NCI-H510A treated with DMSO at 0.1 percent for 48 hours (cell line): ENCODE data around the gene RPS19BP1.
"Not testable (repeated sequence)": the region's sequence is repeated elsewhere in the genome, so short reads cannot be mapped to it uniquely, and the experiment has no call there.

Experiments used
- DNase-seq: peaks from one replicate; lab custom pipeline; 2025; lab: John Stamatoyannopoulos, UW

Gene RPS19BP1

DNA sequence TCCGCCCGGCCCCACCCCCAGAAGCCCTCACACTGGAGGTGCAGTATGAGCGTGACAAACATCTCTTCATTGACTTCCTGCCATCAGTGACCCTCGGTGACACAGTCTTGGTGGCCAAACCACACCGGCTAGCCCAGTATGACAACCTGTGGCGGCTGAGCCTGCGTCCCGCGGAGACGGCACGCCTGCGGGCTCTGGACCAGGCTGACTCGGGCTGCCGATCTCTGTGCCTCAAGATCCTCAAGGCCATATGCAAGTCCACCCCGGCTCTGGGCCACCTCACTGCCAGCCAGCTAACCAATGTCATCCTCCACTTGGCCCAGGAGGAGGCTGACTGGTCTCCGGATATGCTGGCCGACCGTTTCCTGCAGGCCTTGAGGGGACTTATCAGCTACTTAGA lies 18.8 kb downstream of the RPS19BP1 start:
- no peak for DNase-seq

DNA sequence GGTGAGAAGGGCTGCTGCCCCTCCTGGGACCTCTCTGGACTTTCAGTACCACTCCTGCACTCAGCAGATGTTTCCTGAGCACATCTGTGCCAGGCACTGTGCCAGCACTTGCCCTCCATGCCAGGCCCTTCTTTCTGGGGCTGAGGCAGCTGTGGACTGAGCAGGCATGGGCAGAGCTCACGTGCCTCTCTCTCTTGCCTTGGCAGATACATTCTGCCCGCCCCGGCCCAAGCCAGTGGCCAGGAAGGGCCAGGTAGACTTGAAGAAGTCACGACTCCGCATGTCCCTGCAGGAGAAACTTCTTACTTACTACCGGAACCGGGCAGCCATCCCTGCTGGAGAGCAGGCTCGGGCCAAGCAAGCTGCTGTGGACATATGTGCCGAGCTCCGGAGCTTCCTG lies 20.5 kb downstream of the RPS19BP1 start:
- DNase-seq, result no peak

DNA sequence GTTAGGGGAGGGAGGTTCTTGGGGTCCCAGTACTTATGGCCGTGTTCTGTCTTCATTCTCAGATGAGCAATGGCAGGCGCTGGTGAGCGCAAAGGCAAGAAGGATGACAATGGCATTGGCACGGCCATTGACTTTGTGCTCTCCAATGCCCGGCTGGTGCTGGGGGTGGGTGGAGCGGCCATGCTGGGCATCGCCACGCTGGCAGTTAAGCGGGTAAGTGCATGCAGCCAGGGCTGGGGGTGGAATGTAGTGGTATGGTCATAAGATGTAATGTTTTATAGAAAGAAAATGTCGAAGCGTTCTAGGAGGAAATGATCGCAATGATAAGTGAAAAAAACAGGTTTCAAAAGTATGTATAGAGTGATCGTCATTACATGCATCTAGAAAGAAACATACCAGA lies 21.3 kb downstream of the RPS19BP1 start:
- DNase-seq, result no peak

DNA sequence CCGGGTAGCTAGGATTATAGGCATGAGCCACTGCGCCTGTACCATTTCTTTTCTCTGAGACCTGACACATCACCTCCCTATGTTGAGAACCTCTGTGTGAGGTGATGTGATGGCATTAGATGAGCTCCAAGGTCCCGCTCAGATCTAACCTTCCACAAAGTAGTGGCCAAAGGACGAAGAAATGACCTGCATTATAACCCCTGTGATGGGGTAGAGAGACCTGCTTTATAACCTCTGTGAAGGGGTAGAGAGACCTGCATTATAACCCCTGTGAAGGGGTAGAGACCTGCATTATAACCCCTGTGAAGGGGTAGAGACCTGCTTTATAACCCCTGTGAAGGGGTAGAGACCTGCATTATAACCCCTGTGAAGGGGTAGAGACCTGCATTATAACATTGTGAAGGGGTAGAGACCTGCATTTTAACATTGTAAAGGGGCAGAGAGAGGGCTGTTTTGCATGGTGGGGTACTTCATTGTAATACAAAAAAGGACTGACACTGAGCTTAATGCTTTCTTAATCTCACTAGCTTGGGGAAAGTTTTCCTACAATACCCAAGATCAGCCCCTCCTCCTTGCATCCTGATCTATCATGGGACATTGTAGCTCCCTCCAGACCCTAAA lies 21.9 kb downstream of the RPS19BP1 start:
- DNase-seq, result no peak

DNA sequence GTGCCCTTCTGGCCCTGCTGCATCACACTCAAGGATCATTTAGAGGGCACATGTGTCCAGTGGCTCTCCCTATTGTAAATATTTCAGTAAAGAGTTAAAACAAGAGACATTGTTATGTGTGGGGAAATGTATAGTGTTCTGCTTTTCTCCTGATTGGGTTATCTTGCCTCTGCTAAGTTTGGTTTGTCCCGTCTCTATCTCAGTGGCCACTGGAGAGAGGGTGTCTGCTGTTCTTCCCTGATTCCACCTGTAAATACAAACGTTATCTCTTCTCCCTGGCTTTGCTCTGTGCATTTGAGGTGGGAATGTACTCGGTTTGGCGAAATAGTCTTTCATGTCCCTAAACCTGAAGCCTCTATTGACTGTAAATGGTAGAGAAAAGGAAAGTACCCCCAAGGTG lies 24.2 kb downstream of the RPS19BP1 start:
- no peak for DNase-seq

DNA sequence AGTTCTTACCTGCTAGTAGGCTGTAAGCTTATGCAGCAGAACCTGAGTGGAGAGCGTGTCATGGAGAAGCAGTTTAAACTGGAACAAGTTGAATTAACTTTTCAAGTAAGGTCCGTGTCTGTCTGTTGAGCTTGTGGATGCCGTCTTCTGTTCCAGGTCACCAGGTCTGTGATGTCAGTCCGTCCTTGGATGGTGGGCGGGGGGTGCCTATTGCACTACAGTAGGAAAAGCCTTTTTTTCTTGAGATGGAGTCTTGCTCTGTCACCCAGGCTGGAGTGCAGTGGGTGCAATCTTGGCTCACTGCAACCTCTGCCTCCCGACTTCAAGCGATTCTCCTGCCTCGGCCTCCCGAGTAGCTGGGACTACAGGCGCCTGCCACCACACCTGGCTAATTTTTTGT lies 25.5 kb downstream of the RPS19BP1 start:
- not testable (repeated sequence) for DNase-seq

DNA sequence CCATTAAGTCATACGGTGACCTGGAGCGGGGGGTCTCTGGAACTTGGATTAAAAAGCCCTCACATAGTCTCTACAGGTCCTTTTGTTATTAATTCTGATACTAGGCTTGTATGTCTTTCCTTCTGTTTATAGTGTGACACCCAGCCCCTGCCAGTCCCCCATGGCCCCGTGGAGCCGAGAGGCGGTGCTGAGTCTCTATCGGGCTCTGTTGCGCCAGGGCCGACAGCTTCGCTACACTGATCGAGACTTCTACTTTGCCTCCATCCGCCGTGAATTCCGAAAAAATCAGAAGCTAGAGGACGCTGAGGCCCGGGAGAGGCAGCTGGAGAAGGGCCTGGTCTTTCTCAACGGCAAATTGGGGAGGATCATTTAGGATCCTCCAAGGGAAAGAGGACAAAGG lies 28.5 kb downstream of the RPS19BP1 start:
- DNase-seq, result no peak

DNA sequence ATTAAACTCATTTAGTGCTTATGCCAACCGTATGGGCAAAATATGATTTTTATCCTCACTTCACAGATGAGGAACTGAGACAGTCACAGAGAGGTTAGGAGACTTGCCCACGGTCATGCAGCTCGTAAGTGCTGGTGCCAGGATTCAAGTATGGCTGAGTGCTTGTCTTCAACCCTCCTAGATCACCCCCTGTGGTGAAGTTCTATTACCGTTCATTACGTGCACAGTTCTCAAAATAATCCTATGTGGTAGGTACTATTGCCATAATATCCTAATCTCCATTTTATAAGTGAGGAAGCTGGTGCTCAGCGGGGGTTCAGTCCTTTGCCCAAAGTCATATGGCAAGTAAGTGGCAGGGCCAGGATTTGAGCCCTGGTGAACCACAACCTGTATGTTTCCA lies 28.9 kb downstream of the RPS19BP1 start:
- no peak for DNase-seq

DNA sequence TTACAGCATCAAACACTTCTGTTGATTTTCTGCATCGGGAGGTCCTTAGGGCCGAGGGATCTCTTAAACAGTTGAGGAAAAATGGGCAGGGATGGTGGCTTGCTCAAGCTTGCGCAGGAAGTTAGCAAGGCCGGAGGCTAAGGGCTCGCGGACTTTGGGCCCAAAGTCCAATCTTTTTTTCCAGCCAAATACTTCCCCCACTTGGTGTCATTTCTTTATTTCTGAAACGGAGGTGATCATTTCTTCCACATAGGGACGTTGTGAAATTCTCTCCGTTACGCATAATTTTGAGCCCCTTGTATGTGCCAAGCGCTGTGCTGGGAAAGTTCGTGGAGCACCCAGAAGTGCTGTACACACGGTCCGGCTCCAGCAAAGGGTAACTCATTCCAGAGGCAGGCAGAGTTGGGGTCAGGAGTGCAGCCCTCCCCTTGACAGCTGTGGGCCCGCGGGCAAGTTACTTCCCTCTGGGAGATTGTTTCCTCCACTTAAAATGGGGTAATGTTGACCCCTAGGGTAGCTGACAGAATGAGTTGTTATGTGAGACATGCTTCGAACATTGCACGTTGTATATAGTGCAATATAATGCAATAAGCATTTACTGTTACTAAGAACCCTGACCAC lies 29.6 kb downstream of the RPS19BP1 start:
- no peak for DNase-seq

DNA sequence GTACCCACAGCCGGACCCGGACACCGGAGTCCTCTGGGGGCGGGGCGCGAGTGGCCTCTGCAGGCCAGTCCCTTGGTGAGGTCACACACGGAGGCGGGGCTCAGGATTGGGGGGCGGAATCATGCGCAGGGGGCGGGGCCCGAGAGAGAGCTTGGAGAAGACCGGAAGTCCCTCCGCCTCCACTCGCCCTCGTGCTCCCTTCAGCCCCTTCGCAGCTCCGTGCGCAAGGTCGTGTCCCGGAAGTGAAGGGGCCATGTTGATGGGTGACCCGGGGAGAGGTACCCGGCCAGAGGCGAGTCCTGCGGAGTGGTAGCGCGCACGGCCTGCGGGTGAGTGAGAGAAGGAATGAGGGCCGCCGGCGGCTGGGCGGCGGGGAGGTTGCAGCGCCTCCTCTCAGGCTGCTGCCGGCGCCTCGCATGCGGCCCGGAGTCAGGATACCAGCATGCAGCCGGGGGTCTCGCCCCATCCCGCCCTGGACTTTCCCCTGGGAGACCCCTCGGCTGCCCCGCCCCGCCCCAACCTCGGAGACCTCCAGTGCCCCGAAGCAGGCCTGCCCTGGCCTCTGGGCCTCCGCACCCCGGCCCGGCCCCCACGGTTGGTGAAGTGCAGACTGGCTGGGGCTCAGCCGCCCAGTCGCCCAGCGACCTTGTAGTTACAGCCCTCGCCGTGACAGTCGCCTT lies 30.3 kb downstream of the RPS19BP1 start, which contains the start of gene MIEF1:
Gene MIEF1 (plus strand): TSS at position 182 of the 680 bp plus-strand sequence. CDS start 9,005 bp downstream, outside the sequence.
- peak; percentile 73 for DNase-seq

DNA sequence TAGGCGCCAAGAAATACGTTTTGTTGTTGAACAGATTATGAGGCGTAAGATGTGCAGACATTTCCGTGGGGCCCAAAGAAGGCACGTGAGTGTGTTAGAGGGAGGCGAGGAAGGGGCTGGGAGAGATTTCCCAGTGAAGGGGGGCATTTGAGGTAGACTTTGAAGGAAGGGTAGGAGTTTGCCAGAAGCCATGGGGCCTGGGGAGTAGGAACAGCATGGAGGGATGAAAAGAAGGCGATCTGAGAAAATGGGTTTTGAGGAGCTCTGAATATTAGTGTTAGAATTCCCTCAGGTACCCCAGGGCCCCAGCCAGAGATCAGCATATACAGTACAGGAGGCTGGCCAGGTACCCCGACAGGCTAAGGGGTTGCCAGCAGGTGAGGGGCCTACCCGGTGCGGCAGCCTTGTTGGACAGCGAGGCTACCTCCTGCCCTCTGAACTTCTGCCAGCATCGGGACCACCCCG lies 30.9 kb downstream of the RPS19BP1 start:
- no peak for DNase-seq

DNA sequence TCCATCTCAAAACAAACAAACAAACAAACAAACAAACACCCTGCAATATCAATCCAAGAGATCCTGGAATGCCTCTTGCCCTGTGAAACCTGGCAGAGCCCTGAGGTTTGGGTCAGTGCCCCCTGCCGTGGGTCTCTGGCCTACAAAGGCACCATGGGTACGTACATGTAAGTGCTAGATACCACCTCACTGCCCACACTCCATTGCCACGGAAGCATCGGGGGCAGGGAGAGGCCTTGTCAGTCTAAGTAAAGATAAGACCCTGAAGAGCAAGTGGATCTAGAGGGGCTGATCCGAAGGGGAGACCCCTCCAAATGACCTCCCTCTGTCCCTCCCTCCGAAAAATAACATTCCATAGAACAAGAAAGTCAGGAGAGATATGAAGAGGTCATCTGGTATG lies 32.4 kb downstream of the RPS19BP1 start:
- DNase-seq, result no peak

DNA sequence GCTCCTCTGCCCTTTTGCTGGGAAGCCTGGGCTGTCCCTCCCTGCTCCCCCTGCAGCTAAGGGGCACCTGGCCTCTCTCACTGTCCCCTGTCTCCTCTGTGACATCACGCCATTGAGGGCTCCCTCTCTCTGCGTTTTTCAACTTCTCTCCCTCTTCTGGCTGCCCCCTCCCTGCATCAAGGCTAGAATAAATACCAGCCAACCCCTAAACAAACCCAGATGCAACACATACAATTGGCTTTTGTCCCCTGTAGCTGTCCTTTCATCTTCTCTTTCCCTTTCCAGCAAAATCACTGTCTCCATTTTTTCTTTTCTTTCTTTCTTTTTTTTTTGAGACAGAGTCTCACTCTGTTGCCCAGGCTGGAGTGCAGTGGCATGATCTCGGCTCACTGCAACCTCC lies 33.7 kb downstream of the RPS19BP1 start:
- no peak for DNase-seq

DNA sequence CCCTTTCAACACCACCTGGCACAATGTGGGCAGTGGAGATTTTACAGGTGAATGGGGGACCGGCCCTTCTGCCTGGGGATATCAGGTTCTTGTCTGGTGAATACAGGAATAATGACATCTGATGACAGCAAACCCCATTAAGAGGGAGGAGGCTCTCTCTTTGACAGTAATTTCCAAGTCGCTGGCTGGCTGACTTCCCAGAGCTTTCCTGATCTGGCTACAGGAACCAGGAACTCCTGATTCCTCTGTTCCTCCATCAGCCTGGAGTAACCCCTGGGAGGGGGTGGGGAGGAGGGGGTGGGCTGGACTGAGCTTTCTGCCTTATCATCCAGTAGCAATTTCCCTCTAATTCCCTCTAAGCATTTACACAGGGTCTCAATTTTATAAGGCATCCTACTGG lies 34.2 kb downstream of the RPS19BP1 start:
- no peak for DNase-seq

DNA sequence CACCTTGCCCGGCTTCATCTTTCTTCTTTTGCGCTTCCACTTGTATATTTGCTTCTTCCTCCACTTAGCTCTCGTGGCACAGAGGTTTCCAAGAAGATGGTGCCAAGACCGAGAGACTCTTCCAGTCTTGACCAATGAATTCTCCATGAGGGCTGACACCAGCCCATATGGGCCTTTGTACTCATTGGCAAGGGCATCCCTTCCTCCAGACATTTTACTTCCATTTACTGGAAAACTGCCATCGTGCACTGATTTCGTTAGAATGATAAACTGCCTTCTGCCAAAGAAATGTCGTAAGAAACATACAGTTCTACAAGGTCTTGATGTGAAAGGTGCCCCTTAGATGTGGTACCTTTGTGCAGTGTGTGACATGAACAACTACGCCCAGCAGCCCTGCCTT lies 35.1 kb downstream of the RPS19BP1 start:
- no peak for DNase-seq

DNA sequence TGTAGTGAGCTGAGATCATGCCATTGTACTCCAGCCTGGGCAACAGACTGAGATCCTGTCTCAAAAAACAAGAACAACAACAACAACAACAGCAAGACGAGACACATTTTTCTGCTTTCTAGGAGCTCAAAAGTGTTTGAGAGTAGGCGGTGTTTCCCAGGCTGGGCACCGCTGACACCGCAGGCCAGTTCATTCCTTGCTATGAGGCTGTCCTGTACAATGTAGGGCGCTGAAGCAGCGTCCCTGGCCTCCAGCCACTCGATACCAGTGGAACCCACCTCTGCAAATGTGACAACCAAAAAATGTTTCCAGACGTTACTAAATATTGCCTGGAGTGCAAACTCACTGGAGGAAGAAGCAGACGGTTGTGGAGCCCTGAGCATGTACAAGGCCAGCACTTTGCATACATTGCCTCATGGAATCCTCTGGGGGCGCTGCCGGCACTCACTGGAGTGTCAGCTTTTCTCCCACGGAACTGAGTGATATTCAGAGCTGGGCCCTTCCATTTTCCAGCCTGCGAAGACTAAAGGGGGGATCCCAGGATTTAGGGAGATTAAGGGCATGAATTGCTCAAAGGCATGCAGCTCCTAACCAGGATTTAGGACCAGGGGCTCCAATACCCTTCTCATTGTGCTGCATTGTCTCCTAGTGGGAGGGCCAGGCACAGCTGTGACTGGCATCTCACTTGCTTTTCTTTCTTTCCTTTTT lies 36.3 kb downstream of the RPS19BP1 start:
- peak; percentile 17 for DNase-seq

DNA sequence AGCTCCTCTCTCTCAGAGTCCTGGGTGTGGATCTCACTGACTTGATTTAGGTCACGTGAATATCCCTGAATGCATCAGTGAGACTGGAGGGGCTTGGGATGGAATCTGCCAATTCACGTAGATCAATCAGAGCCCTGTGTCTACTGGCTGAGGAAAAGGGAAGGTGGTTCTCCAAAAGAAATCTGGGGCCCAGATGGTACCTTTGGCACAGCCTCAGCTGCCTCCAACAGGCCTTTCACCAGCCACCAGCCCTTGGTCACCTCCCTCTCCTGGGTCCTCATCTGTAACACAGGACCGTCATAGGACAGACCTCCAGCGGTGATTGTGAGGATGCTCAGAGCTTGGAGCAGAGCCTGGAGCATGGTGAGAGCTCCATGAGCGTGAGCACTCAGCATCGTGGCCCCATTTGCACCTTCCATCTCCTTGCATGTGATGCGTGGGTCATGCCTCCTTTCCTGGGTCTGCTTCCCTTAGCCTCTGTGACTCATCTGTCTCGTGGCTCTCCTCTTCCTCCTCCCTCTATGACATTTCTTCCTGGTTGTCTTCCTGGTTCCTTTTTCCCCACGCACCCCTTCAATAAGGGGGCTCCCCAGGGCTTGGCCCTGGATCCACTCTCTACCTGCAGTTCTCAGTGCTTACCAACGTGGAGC lies 38.0 kb downstream of the RPS19BP1 start:
- DNase-seq, result no peak

DNA sequence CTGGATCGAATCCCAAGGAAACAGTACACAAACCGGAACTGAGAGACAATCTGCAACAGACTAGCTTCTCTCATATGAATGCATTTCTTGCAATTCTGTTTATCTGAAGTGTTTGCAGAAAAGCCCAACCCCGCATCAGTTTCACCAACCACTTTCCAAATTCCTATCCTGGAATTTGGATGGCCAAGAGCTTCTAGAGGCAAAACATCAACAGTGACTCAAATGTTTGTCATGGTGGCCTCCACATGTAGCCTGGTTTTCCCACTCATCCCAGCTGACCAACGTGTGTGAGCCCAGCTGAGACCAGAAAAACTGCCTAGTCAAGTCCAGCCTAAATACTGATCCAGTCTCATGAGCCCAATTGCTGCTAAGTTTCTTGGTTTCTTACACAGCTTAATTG lies 38.8 kb downstream of the RPS19BP1 start:
- DNase-seq, result no peak

DNA sequence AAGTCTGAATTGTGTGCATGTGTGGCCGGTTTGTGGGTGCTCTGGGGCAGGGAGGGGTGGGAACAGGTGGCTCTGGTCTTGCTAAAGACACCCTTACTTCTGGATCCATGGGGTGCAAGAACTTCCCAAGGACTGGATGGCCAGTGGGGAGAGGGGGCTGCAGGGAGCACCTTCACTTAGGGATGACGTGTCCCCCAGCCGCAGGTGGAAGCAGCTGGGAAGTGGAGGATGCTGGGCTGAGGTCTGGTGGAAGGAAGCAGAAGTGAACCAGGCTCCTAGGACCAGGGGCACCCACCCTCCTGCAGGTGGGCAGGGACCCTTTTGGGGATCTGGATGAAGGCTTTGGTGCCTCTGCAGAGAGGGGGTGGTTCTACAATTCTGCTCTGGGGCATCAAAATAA lies 40.4 kb downstream of the RPS19BP1 start:
- no peak for DNase-seq

DNA sequence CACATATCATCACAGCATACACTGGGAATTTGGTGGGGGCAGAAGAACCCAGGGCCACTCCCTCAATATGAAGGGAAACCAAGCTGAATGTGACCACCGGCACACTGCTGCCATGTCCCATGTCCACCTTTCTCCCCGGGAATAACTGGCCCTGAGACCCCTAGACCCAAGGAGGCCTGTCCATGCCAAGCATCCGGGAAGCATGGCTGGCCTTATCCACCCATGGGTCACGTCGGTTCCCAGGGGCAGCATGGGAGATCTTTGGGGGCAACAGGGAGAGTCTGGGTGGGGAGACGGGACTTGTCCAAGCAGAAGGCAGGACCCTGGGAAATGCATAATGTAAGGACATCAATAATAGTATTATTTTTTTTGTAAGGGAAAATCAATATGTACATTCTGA lies 40.9 kb downstream of the RPS19BP1 start:
- no peak for DNase-seq

DNA sequence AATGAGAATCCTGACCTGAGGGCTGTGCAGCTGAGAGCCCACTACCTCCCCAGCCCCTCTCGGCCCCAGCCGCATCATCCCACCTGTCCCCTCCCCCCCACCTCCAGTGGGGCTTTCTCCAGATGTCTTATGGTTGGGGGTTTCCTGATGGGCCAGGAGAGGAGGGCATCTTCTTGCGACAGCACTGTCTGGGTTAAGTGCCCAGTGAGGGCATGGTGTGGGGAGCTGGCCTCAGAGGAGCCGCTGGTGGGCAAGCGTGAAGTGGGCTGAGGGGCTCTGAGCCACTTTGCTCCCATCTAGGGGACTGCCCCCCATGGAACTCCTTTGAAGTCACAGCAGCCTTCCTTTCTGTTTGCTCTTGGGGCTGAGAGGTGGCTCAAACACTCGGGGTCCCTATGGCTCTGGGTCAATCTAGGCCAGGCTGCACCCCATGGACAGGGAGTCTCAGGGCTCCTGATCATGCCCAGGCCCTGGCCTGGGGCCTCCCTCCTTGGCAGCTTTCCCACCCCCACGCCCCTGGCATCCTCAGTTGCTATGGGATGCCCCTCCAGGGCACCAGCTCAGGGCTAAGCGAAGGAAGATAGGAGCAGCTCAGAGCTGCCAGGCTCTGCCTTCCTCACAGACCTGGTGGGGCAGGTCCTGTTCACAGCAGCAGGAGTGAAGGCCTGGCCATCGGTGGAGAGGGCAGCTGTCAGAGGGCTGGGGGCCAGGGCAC lies 41.4 kb downstream of the RPS19BP1 start:
- no peak for DNase-seq
